Measurements from ENCODE around the gene EQTN. TPM values are rescaled to one million over a fixed set of nuclear protein-coding genes. Genes with fewer than 3 reads are reported as not detected.

EQTN gene
- total and polyA plus RNA-seq, 9 donors: 0.23 to 2.3 (median 0.99) TPM; not detected in 1

- DNase-seq: peak in 1 of 5 donors; percentile 15
- Histone ChIP-seq H3K36me3 (no peaks in the 10 kb centered on the region), H3K4me1 (ENCODE audit: insufficient read depth) (no peaks in the 10 kb centered on the region), H3K9me3 (no peaks in the 10 kb centered on the region), H3K27me3 (no peaks in the 10 kb centered on the region), H3K27ac (no peak overlapping the region), H3K4me3 (no peak overlapping the region)
- 2 to 10% (median 7%) methylated on average over 5 of the region's 5 CpGs for WGBS, 3 donors
- TF ChIP-seq CTCF (IDR thresholded peaks at IDR 0.05) (no peak), POLR2A (IDR thresholded peaks at IDR 0.05) (no peak), EP300 (IDR thresholded peaks at IDR 0.05) (no peak)
- intact Hi-C loops (cut with DNase I): no loop called here
Observed at GRCh38 chr9:27280860-27281259, 16.1 kb downstream of the EQTN start.

- no peak for TF ChIP-seq POLR2A (IDR thresholded peaks at IDR 0.05)
- no peak for TF ChIP-seq EP300 (IDR thresholded peaks at IDR 0.05)
- TF ChIP-seq CTCF (IDR thresholded peaks at IDR 0.05): no peak
Observed at GRCh38 chr9:27280249-27280648, 16.7 kb downstream of the EQTN start.

GRCh38 chr9:27279611-27280010 lies 17.3 kb downstream of the EQTN start:
- H3K9me3 ChIP-seq: no peaks in the 10 kb centered on the region
- no peak for TF ChIP-seq CTCF (IDR thresholded peaks at IDR 0.05)
- TF ChIP-seq POLR2A (IDR thresholded peaks at IDR 0.05): no peak
- no peak for TF ChIP-seq EP300 (IDR thresholded peaks at IDR 0.05)
- no peak overlapping the region for H3K27ac ChIP-seq
- H3K36me3 ChIP-seq: no peaks in the 10 kb centered on the region
- intact Hi-C loops (cut with DNase I): loop anchor here in 1 of 4 donors (10.0 kb wide), 1 partner anchor 245 kb away; no protein-coding TSS in a partner anchor
- H3K4me1 ChIP-seq (ENCODE audit: insufficient read depth): no peaks in the 10 kb centered on the region
- 82 to 91% (median 87%) methylated on average over 3 of the region's 3 CpGs for WGBS, 3 donors
- DNase-seq: no peak
- H3K4me3 ChIP-seq: no peak overlapping the region
- H3K27me3 ChIP-seq: no peaks in the 10 kb centered on the region

More at GRCh38 chr9:27280249-27280648, 16.7 kb downstream of the EQTN start:
- DNase-seq: no peak
- Histone ChIP-seq H3K9me3 (no peaks in the 10 kb centered on the region), H3K4me1 (ENCODE audit: insufficient read depth) (no peaks in the 10 kb centered on the region), H3K4me3 (no peak overlapping the region), H3K27me3 (no peaks in the 10 kb centered on the region), H3K27ac (no peak overlapping the region), H3K36me3 (no peaks in the 10 kb centered on the region)
- WGBS, 3 donors: 90 to 95% (median 95%) methylated on average over 16 of the region's 16 CpGs
- intact Hi-C loops (cut with DNase I): no loop called here

DNA sequence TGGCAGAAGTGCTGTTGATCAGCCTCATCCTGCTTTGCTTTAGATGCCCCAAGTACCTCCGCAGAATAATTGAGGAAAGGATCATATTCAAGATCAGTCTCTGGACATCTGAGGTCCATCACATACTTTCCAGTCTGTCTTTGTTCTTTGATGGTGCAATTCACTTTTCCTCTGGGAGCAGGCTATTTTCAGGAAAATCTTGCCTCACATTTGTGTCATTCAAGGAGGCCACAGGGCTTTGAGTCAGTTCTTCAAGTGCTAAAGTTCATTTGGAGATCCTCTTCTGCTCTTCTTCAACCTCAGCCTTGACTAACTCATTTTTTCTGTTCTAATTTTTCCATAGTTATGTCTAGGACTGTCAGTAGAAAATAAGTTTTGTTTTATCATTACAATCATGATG lies 18.6 kb downstream of the EQTN start:
- H3K36me3 ChIP-seq: no peaks in the 10 kb centered on the region

More for the DNA sequence above, 18.6 kb downstream of the EQTN start:
- no peaks in the 10 kb centered on the region for H3K9me3 ChIP-seq
- H3K4me3 ChIP-seq: no peak overlapping the region
- H3K4me1 ChIP-seq (ENCODE audit: insufficient read depth): no peaks in the 10 kb centered on the region
- H3K27ac ChIP-seq: no peak overlapping the region
- TF ChIP-seq EP300 (IDR thresholded peaks at IDR 0.05) (no peak), CTCF (IDR thresholded peaks at IDR 0.05) (no peak), POLR2A (IDR thresholded peaks at IDR 0.05) (no peak)
- 83 to 90% (median 89%) methylated on average over 1 of the region's 1 CpG for WGBS, 3 donors
- intact Hi-C loops (cut with DNase I): loop anchor here in 1 of 4 donors (10.0 kb wide), 1 partner anchor 244 kb away; no protein-coding TSS in a partner anchor
- no peak for DNase-seq
- H3K27me3 ChIP-seq: no peaks in the 10 kb centered on the region

Measured in ovary (tissue), 9 donors.